GM21619 (cell line): Measurements from ENCODE around the gene PTK6.
"Not testable (repeated sequence)": the region's sequence is repeated elsewhere in the genome, so short reads cannot be mapped to it uniquely, and the experiment has no call there.

Experiments
- ATAC-seq: cut with Tn5 transposase; IDR thresholded peaks from one replicate; pipeline ENCODE4 v1.9.1; 2021; ENCODE audit not compliant: unreplicated experiment

Gene PTK6

DNA sequence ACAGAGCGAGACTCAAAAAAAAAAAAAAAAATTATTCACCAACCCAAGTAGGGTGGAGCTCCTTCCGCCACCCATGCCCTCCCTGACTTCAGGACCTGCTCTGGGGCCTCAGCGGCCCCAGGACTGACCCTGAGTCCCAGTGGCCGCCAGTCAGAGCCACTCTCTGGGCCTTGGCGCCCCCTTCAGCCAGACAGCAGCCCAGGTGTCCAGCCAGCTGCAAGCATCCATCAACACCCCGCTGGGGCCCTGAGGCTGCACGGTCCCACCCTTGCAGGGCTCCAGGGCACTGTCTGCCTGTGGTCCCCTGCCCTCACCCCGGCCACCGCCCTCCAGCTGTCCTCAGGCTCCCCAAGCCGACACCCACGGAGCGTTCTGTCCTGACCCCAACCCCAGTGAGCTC lies 53.3 kb downstream of the PTK6 start:
- no peak for ATAC-seq

DNA sequence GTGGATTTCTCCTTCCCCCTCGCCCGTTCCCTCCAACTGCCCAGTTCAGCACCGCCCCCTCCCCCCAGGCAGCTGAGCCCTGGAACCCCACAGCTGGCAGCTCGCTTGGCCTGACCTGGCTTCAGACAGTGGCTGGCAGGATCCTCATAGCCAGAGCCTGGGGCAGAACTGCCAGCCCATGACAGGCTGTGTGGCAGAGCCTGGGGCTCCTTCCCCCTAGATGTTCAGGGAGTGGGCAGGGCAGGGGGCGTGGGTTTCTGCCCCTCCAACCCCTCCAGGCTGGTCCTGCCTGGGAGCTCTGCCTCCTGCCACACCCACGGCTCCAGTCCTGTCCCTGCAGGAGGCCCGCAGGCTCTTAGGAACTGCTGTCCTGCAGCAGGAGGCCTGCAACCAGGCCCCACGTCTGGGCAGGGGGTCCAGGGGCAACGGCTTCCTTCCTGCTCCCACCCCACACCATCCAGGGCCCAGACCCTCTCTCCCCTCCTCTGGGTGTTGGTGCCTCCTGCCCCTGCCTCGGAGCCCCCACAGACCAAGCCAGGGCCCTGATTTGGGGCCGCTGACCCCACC lies 55.1 kb downstream of the PTK6 start:
- ATAC-seq = no peak

DNA sequence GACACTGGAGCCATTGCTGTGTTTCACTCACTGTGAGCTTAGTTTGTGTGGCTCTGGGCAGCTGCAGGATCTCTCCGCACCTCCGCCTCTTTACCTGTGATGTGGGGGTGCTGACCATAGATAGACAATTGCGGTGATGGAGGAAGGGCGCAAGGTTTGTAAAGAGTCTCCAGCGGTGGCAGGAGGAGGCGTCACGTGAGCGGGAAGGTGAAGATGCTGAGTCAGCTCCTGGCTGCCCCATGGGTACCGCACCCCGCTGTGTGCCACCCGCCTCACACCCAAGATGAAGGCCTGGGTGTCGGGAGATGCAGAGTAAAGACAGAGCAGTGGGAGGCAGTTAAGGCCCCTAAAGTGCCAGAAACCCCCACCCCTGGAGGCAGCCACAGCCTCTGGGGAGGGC lies 55.7 kb downstream of the PTK6 start:
- no peak for ATAC-seq

DNA sequence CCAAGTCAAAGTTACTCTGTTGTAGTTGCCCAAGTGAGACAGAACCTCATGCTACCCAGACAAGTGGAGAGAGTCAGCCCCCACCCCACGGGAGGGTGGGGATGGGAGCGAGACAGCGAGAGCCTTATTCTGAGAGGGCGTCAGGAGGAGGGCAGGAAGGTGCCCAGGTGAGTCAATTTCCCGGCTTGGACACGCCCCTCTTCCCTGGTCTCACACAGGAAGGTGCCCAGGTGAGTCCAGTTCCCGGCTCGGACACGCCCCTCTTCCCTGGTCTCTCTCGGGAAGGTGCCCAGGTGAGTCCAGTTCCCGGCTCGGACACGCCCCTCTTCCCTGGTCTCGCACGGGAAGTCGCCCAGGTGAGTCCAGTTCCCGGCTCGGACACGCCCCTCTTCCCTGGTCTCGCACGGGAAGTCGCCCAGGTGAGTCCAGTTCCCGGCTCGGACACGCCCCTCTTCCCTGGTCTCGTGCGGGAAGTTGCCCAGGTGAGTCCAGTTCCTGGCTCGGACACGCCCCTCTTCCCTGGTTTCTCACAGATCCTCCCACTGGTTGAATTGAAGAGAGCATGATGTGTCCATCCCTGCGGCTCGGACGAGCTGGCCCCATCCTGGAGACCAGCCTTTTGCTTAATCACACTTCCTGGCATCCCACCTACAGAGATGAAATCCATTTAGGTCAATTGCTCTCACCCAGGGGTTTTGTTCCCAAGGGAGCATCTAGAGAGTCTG lies 57.3 kb downstream of the PTK6 start:
- not testable (repeated sequence) for ATAC-seq

DNA sequence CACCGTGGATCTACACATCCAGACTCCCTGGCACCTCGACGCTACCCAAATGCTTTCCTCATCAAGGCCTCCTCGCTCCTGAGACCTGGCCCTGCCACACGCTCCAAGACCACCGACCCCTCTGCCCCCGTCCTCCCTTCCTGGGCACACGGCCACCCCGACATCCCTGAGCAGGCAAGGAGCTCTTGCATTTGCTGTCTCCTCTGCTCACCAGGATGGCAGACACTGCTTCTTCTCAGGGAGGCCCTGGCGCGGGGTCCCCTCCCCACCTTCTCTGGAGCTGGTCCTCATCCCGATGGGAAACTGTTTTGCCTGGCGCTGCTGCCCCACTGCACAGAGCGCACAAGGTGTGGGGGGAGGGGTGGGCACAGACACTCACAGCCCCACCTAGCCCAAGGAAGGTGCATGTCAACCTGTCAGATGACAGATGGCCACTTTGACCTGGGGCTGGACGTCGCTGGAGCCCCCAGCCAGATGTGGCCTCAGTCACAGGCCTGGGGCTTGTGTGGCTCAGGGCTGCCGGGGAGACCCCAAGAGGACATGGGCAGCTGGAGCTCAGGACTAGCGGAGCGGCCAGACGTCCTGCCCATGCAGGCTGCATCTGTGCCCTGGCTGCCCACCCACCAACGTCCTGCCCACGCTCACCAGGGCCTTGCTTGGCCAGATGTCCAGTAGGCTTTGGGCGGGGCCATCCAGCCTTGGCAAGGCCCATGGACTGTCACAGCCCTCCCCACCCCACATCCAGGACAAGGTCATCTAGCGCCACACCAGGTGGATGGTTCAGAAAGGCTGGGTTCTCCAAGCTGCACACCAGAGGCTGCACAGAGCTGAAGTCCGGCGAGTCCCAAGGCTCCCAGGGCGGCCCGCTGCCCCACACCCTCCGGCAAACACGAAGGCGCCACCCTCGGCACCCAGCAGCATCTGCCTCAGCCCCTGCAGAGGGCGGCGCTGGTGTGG lies 58.6 kb downstream of the PTK6 start:
- no peak for ATAC-seq
